Breast epithelium (tissue), 3 donors: ENCODE measurements around the gene CTXN1.

Source experiments
- POLR2A ChIP-seq: fragments of 450-650 bp; IDR thresholded peaks from one replicate; pipeline ENCODE4 v1.6.1; 2016; ENCODE audit warnings: antibody characterized with exemption, mild to moderate bottlenecking, moderate library complexity
- TF ChIP-seq, protein P1 (sequence below), 3 donors: fragments of 450-650 bp; IDR thresholded peaks; one replicate each; pipeline ENCODE4 v1.5.1; 2016 to 2017; ENCODE audit warnings: antibody characterized with exemption in 3 of 3, mild to moderate bottlenecking in 3 of 3, moderate library complexity in 3 of 3

DNA sequence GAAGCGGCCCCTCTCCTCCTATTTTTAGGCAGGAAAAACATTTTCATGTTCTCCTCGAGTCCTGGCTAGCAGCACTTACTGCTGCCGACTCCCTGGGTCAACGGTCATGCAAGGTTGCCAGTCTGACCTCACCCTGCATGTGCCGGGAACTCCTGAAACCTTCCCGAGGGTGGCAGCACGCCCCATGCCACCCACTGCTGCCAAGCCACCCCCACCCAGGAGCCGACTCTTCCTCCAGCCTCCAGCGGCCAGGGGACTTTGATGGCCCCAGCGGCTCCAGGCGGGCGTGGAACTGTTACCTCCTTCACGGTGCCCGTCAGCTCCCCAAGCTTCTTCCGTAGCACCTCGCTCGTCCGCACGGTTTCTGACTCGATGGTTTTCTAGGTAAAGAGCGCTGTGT lies 8.8 kb upstream of the CTXN1 start:
- TF ChIP-seq, protein P1, sequence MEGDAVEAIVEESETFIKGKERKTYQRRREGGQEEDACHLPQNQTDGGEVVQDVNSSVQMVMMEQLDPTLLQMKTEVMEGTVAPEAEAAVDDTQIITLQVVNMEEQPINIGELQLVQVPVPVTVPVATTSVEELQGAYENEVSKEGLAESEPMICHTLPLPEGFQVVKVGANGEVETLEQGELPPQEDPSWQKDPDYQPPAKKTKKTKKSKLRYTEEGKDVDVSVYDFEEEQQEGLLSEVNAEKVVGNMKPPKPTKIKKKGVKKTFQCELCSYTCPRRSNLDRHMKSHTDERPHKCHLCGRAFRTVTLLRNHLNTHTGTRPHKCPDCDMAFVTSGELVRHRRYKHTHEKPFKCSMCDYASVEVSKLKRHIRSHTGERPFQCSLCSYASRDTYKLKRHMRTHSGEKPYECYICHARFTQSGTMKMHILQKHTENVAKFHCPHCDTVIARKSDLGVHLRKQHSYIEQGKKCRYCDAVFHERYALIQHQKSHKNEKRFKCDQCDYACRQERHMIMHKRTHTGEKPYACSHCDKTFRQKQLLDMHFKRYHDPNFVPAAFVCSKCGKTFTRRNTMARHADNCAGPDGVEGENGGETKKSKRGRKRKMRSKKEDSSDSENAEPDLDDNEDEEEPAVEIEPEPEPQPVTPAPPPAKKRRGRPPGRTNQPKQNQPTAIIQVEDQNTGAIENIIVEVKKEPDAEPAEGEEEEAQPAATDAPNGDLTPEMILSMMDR (IDR thresholded peaks at IDR 0.05): no peak
- no peak for TF ChIP-seq POLR2A
